HCT116 (cell line): ENCODE measurements around the gene SEMA6A. TPM values are rescaled to one million over a fixed set of nuclear protein-coding genes. Genes with fewer than 3 reads are reported as not detected.

Source experiments
- ATAC-seq: fragments of 200-7000 bp; cut with Tn5 transposase; 2 replicates; pipeline ENCODE4 v1.9.1; 2020; ENCODE audit warnings: mild to moderate bottlenecking, moderate library complexity
- BruUV-seq: library from RNA; stranded (reverse); fragments of 400-500 nt; replicated peaks from 2 replicates; lab custom pipeline; 2021; lab: Mats Ljungman, UMichigan
- CTCF ChIA-PET: fragments of 300-600 bp; sonication (Branson Sonifier 250); formaldehyde crosslinking; loops from one replicate; lab custom pipeline; 2021; ENCODE audit warnings: antibody characterized with exemption; lab: Charles Lee
- POLR2A ChIA-PET: fragments of 300-600, 350-600 bp; sonication (Branson Sonifier 250); formaldehyde crosslinking; loops from one replicate; lab custom pipeline; 2021; ENCODE audit warnings: antibody characterized with exemption; lab: Charles Lee
- RAD21 ChIA-PET, 2 experiments: fragments of 300-600 bp; sonication (Branson Sonifier 250); formaldehyde crosslinking; loops; one replicate each; lab custom pipeline; 2023; ENCODE audit warnings: low total read pairs in 2 of 2; ENCODE audit not compliant: uncharacterized antibody in 2 of 2, unreplicated experiment in 2 of 2, low non-redundant PET in 1 of 2; lab: Charles Lee
- DNase-seq: peaks from one replicate; pipeline ENCODE4 v3.0.0-alpha.2; 2010; ENCODE audit warnings: low read depth, low spot score
- H2AFZ ChIP-seq: fragments of 200-600 bp; shearing (Covaris generic), sonication (generic); 2 replicates; pipeline ENCODE4 v1.6.1; 2017; ENCODE audit warnings: low read depth, mixed run types, mixed read lengths, antibody characterized with exemption, low read length; ENCODE audit not compliant: poor library complexity, severe bottlenecking
- H3K27ac ChIP-seq: 2 replicates; pipeline ENCODE4 v1.5.1; 2012; ENCODE audit warnings: low read depth, low read length
- H3K27me3 ChIP-seq: fragments of 200-600 bp; sonication (generic); 2 replicates; pipeline ENCODE4 v1.6.1; 2016; ENCODE audit warnings: mixed run types, low read length, mixed read lengths; ENCODE audit not compliant: insufficient read depth
- H3K36me3 ChIP-seq, 2 experiments: fragments of 200-500 bp in 1 of 2; fragments of 200-600 bp in 1 of 2; sonication (Bioruptor generic) in 1 of 2; sonication (generic) in 1 of 2; 2 replicates each; pipeline versions ENCODE4 v1.5.1 to v1.6.1; 2014 to 2016; ENCODE audit warnings: low read length in 2 of 2, inconsistent platforms in 1 of 2, mixed read lengths in 1 of 2, mixed run types in 1 of 2; ENCODE audit not compliant: insufficient read depth in 2 of 2, control insufficient read depth in 1 of 2
- H3K4me1 ChIP-seq, 2 experiments: fragments of 200-600 bp in 1 of 2; sonication (generic) in 1 of 2; 2 replicates each; pipeline versions ENCODE4 v1.5.1 to v1.6.1; 2012 to 2017; ENCODE audit warnings: low read length in 2 of 2, inconsistent platforms in 1 of 2, mild to moderate bottlenecking in 1 of 2, mixed read lengths in 1 of 2, mixed run types in 1 of 2, moderate library complexity in 1 of 2; ENCODE audit not compliant: insufficient read depth in 2 of 2, control insufficient read depth in 1 of 2
- H3K4me2 ChIP-seq: fragments of 200-600 bp; sonication (generic); 2 replicates; pipeline ENCODE4 v1.6.1; 2017; ENCODE audit warnings: mixed run types, low read length, mixed read lengths
- H3K4me3 ChIP-seq, 2 experiments: fragments of 200-600 bp in 1 of 2; sonication (generic) in 1 of 2; replicated peaks in 1 of 2; 2 replicates each; pipeline ENCODE4 v1.5.1; 2011 to 2016; ENCODE audit warnings: low read length in 2 of 2, control low read depth in 1 of 2, low read depth in 1 of 2, mild to moderate bottlenecking in 1 of 2, mixed read lengths in 1 of 2, mixed run types in 1 of 2
- H3K79me2 ChIP-seq: fragments of 200-600 bp; sonication (generic); 2 replicates; pipeline ENCODE4 v1.6.1; 2017; ENCODE audit warnings: mild to moderate bottlenecking, mixed run types, low read length, moderate library complexity, mixed read lengths; ENCODE audit not compliant: insufficient read depth
- H3K9ac ChIP-seq: fragments of 200-600 bp; sonication (generic); 2 replicates; pipeline ENCODE4 v1.6.1; 2016; ENCODE audit warnings: low read length, mixed read lengths
- H3K9me2 ChIP-seq: fragments of 200-600 bp; sonication (generic), shearing (Covaris generic); 2 replicates; pipeline ENCODE4 v1.6.1; 2017; ENCODE audit warnings: mixed run types, mild to moderate bottlenecking, moderate library complexity; ENCODE audit not compliant: insufficient read depth
- H3K9me3 ChIP-seq, 2 experiments: fragments of 200-500 bp in 1 of 2; fragments of 200-600 bp in 1 of 2; sonication (Bioruptor generic) in 1 of 2; sonication (generic) in 1 of 2; 2 replicates each; pipeline ENCODE4 v1.6.1; 2014 to 2017; ENCODE audit warnings: low read length in 2 of 2, mixed read lengths in 2 of 2, inconsistent platforms in 1 of 2, low read depth in 1 of 2, mild to moderate bottlenecking in 1 of 2, mixed run types in 1 of 2, moderate library complexity in 1 of 2; ENCODE audit not compliant: control insufficient read depth in 1 of 2, insufficient read depth in 1 of 2
- H4K20me1 ChIP-seq: fragments of 200-600 bp; sonication (generic), shearing (Covaris generic); 2 replicates; pipeline ENCODE4 v1.6.1; 2017; ENCODE audit warnings: mixed run types, mild to moderate bottlenecking, moderate library complexity; ENCODE audit not compliant: insufficient read depth
- ATF3 ChIP-seq: IDR thresholded peaks from 2 replicates; pipeline ENCODE4 v1.6.1; 2012
- CBX3 ChIP-seq: IDR thresholded peaks from 2 replicates; pipeline ENCODE4 v1.6.1; 2012; ENCODE audit warnings: low read depth
- EGR1 ChIP-seq: IDR thresholded peaks from 2 replicates; pipeline ENCODE4 v1.6.1; 2012; ENCODE audit warnings: low read depth
- EZH2 ChIP-seq: fragments of 200-600 bp; sonication (generic); IDR thresholded peaks from 2 replicates; pipeline ENCODE4 v1.6.1; 2017; ENCODE audit warnings: antibody characterized with exemption, mixed run types
- POLR2A ChIP-seq: IDR thresholded peaks from 2 replicates; pipeline ENCODE4 v1.7.0; 2011; ENCODE audit warnings: borderline replicate concordance; ENCODE audit not compliant: insufficient read depth, insufficient read length; ENCODE audit errors: extremely low read depth
- RAD21 ChIP-seq: IDR thresholded peaks from 2 replicates; pipeline ENCODE4 v1.6.1; 2012; ENCODE audit warnings: low read depth, mild to moderate bottlenecking
- SP1 ChIP-seq: IDR thresholded peaks from 2 replicates; pipeline ENCODE4 v1.6.1; 2012; ENCODE audit warnings: low read depth
- SRF ChIP-seq: IDR thresholded peaks from 2 replicates; pipeline ENCODE4 v1.6.1; 2012; ENCODE audit warnings: low read depth
- YY1 ChIP-seq: IDR thresholded peaks from 2 replicates; pipeline ENCODE4 v1.6.1; 2011; ENCODE audit warnings: low read length, low read depth, moderate library complexity, mild to moderate bottlenecking; ENCODE audit not compliant: insufficient replicate concordance; ENCODE audit errors: extremely low read depth
- ZBTB33 ChIP-seq: IDR thresholded peaks from 2 replicates; pipeline ENCODE4 v1.6.1; 2011; ENCODE audit warnings: mild to moderate bottlenecking, low read length, moderate library complexity; ENCODE audit not compliant: insufficient replicate concordance; ENCODE audit errors: extremely low read depth
- ZNF274 ChIP-seq: fragments of 200-500 bp; sonication (Bioruptor generic); IDR thresholded peaks from 2 replicates; pipeline ENCODE4 v1.6.1; 2014; ENCODE audit warnings: mild to moderate bottlenecking, low read depth, low read length, inconsistent platforms
- intact Hi-C: fragments of 100-400 bp; cut with micrococcal nuclease; formaldehyde crosslinking; loops from 2 replicates; pipeline ENCODE4 v1.10.0; 2022
- total RNA-seq: library from RNA; stranded (reverse); gene quantifications from one replicate; pipeline ENCODE4 v1.2.1, GENCODE V29; 2021; ENCODE audit not compliant: unreplicated experiment
- TF ChIP-seq, protein P1 (sequence below): IDR thresholded peaks from 2 replicates; pipeline ENCODE4 v1.6.1; 2012
- TF ChIP-seq, protein P2 (sequence below), 3 experiments: fragments of 200-600 bp in 1 of 3; sonication (generic) in 1 of 3; IDR thresholded peaks in 2 of 3; conservative IDR thresholded peaks in 1 of 3; 2 replicates each; pipeline ENCODE4 v1.5.1; 2012 to 2017; ENCODE audit warnings: low read depth in 2 of 3, low read length in 2 of 3, antibody characterized with exemption in 1 of 3, borderline replicate concordance in 1 of 3, control low read depth in 1 of 3, mild to moderate bottlenecking in 1 of 3, mixed read lengths in 1 of 3, mixed run types in 1 of 3, moderate library complexity in 1 of 3; ENCODE audit not compliant: insufficient read depth in 1 of 3

Gene SEMA6A
- total RNA-seq, 1 experiment from 2014 or later = 6.7 TPM

- intact Hi-C loops = no loop called here
- H3K9ac ChIP-seq = no peak overlapping the region
- H3K4me3 ChIP-seq = no peak overlapping the region
- no peaks in the 10 kb centered on the region for H3K9me2 ChIP-seq
- no peak overlapping the region for H2AFZ ChIP-seq
- ChIA-PET RAD21 (no interaction called here), POLR2A (no interaction called here)
- H3K9me3 ChIP-seq = no peaks in the 10 kb centered on the region
- no peaks in the 10 kb centered on the region for H3K79me2 ChIP-seq
- no TSS peak for BruUV-seq
- H3K27me3 ChIP-seq = no peaks in the 10 kb centered on the region
- ATAC-seq (no peak), DNase-seq (no peak)
- no peak overlapping the region for H3K4me2 ChIP-seq
- no peak overlapping the region for H3K27ac ChIP-seq
- no peaks in the 10 kb centered on the region for H4K20me1 ChIP-seq
- no peaks in the 10 kb centered on the region for H3K4me1 ChIP-seq
- no peak for TF ChIP-seq CBX3
- no peak for TF ChIP-seq EGR1
- no peak for TF ChIP-seq POLR2A
- TF ChIP-seq SRF = no peak
- no peak for TF ChIP-seq YY1
- TF ChIP-seq ATF3 = no peak
- TF ChIP-seq, all 23 proteins: peak for 0
- H3K36me3 ChIP-seq = no peaks in the 10 kb centered on the region
- CTCF ChIA-PET = no interaction called here
Measured at GRCh38 chr5:116530276-116530675, 44.3 kb downstream of the SEMA6A start.

- Histone ChIP-seq H3K9ac (no peak overlapping the region), H3K27me3 (no peaks in the 10 kb centered on the region)
- BruUV-seq = no TSS peak
- TF ChIP-seq CBX3 = no peak
- TF ChIP-seq, protein P1, sequence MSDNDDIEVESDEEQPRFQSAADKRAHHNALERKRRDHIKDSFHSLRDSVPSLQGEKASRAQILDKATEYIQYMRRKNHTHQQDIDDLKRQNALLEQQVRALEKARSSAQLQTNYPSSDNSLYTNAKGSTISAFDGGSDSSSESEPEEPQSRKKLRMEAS = no peak
- no peak for TF ChIP-seq EZH2
- TF ChIP-seq YY1 = no peak
- no peak for TF ChIP-seq ZBTB33
- TF ChIP-seq, protein P2, sequence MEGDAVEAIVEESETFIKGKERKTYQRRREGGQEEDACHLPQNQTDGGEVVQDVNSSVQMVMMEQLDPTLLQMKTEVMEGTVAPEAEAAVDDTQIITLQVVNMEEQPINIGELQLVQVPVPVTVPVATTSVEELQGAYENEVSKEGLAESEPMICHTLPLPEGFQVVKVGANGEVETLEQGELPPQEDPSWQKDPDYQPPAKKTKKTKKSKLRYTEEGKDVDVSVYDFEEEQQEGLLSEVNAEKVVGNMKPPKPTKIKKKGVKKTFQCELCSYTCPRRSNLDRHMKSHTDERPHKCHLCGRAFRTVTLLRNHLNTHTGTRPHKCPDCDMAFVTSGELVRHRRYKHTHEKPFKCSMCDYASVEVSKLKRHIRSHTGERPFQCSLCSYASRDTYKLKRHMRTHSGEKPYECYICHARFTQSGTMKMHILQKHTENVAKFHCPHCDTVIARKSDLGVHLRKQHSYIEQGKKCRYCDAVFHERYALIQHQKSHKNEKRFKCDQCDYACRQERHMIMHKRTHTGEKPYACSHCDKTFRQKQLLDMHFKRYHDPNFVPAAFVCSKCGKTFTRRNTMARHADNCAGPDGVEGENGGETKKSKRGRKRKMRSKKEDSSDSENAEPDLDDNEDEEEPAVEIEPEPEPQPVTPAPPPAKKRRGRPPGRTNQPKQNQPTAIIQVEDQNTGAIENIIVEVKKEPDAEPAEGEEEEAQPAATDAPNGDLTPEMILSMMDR (IDR thresholded peaks at IDR 0.05 in 2 of 3, conservative IDR thresholded peaks at IDR 0.05 in 1 of 3; ENCODE audit: borderline replicate concordance in 1 of 3, insufficient read depth in 1 of 3, low read depth in 2 of 3, low read length in 2 of 3) = no peak
- TF ChIP-seq RAD21 = no peak
- TF ChIP-seq POLR2A = no peak
- no peak for TF ChIP-seq ZNF274
- no peak for TF ChIP-seq SP1
Measured at GRCh38 chr5:116529615-116530014, 45.0 kb downstream of the SEMA6A start.

More at GRCh38 chr5:116529615-116530014, 45.0 kb downstream of the SEMA6A start:
- DNase-seq = no peak
- Histone ChIP-seq H3K36me3 (no peaks in the 10 kb centered on the region), H3K4me2 (no peak overlapping the region), H3K79me2 (no peaks in the 10 kb centered on the region), H2AFZ (no peak overlapping the region), H3K9me3 (no peaks in the 10 kb centered on the region), H3K27ac (no peak overlapping the region), H3K4me1 (no peaks in the 10 kb centered on the region), H4K20me1 (no peaks in the 10 kb centered on the region), H3K4me3 (no peak overlapping the region), H3K9me2 (no peaks in the 10 kb centered on the region)
- no peak for ATAC-seq
- intact Hi-C loops = no loop called here
- POLR2A ChIA-PET = no interaction called here
- CTCF ChIA-PET = no interaction called here
- RAD21 ChIA-PET = no interaction called here
